Vagina (tissue), 2 donors: ENCODE results near the gene NEO1. TPM values are rescaled to one million over a fixed set of nuclear protein-coding genes. Genes with fewer than 3 reads are reported as not detected.

Source experiments
- DNase-seq, 2 donors: peaks; one replicate each; pipeline ENCODE4 v3.0.0-alpha.2; 2017; ENCODE audit errors: extremely low spot score in 2 of 2
- H3K27ac ChIP-seq: fragments of 200-600 bp; sonication (generic); one replicate; pipeline ENCODE4 v1.5.1; 2019
- H3K27me3 ChIP-seq: fragments of 200-600 bp; sonication (generic); one replicate; pipeline ENCODE4 v1.5.1; 2019
- H3K36me3 ChIP-seq, 2 donors: fragments of 200-600 bp; sonication (generic); one replicate each; pipeline ENCODE4 v1.5.1; 2017 to 2019
- H3K4me1 ChIP-seq: fragments of 200-600 bp; sonication (generic); one replicate; pipeline ENCODE4 v1.5.1; 2019
- H3K4me3 ChIP-seq, 2 donors: fragments of 200-600 bp; sonication (generic); 1 replicate in 1 of 2; 2 replicates in 1 of 2; pipeline ENCODE4 v1.5.1; 2016 to 2019
- H3K9me3 ChIP-seq: fragments of 200-600 bp; sonication (generic); one replicate; pipeline ENCODE4 v1.5.1; 2019
- CTCF ChIP-seq, 3 experiments: fragments of 450-650 bp in 2 of 3; fragments of 200-600 bp in 1 of 3; sonication (generic) in 1 of 3; IDR thresholded peaks; one replicate each; pipeline ENCODE4 v1.5.1; 2017 to 2019; ENCODE audit warnings: antibody characterized with exemption in 3 of 3, mild to moderate bottlenecking in 2 of 3, moderate library complexity in 2 of 3
- POLR2A ChIP-seq, 2 donors: fragments of 450-650 bp; IDR thresholded peaks; one replicate each; pipeline ENCODE4 v1.6.1; 2017; ENCODE audit warnings: antibody characterized with exemption in 2 of 2, mild to moderate bottlenecking in 2 of 2, moderate library complexity in 2 of 2
- POLR2AphosphoS5 ChIP-seq, 2 donors: sonication (generic); formaldehyde crosslinking; IDR thresholded peaks; one replicate each; pipeline ENCODE4 v1.9.0; 2017; ENCODE audit warnings: antibody characterized with exemption in 2 of 2, mild to moderate bottlenecking in 2 of 2, low read depth in 1 of 2; ENCODE audit not compliant: insufficient read depth in 1 of 2
- intact Hi-C: fragments of 100-400 bp; cut with DNase I; formaldehyde crosslinking; loops from one replicate; pipeline ENCODE4 v1.15.1; 2023
- total RNA-seq: library from RNA; depleted of rRNA; stranded (reverse); fragments of >200 nt; gene quantifications from one replicate; pipeline ENCODE4 v1.2.3, GENCODE V29; 2016

The NEO1 gene
- total RNA-seq, 1 donor from 2014 or later: 21.9 TPM

DNA sequence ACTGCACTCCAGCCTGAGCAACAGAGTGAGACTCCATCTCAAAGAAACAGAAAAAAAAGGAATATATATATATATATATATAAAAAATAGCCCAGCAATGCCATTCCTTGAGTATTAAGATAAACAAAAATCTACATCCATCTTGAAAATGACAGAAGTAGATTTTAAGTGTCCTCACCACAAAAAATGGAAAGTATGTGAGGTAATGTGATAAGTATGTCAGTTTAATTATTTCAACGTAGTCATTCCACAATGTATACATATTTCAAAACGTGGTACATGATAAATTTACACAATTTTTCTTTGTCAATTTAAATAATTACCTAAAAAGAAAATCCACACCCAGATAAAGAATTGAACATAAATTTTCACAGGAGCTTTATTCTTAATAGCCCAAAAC, 261.6 kb downstream of the NEO1 start:
- no peak overlapping the region for H3K27ac ChIP-seq
- H3K9me3 ChIP-seq: no peaks in the 10 kb centered on the region
- TF ChIP-seq POLR2AphosphoS5 (IDR thresholded peaks at IDR 0.05; ENCODE audit: insufficient read depth in 1 of 2, low read depth in 1 of 2): no peak
- no peak for TF ChIP-seq CTCF (IDR thresholded peaks at IDR 0.05)
- TF ChIP-seq POLR2A (IDR thresholded peaks at IDR 0.05): no peak
- H3K36me3 ChIP-seq: no peaks in the 10 kb centered on the region
- H3K27me3 ChIP-seq: no peaks in the 10 kb centered on the region
- H3K4me3 ChIP-seq: no peak overlapping the region
- intact Hi-C loops: no loop called here
- H3K4me1 ChIP-seq: no peaks in the 10 kb centered on the region
- no peak for DNase-seq

DNA sequence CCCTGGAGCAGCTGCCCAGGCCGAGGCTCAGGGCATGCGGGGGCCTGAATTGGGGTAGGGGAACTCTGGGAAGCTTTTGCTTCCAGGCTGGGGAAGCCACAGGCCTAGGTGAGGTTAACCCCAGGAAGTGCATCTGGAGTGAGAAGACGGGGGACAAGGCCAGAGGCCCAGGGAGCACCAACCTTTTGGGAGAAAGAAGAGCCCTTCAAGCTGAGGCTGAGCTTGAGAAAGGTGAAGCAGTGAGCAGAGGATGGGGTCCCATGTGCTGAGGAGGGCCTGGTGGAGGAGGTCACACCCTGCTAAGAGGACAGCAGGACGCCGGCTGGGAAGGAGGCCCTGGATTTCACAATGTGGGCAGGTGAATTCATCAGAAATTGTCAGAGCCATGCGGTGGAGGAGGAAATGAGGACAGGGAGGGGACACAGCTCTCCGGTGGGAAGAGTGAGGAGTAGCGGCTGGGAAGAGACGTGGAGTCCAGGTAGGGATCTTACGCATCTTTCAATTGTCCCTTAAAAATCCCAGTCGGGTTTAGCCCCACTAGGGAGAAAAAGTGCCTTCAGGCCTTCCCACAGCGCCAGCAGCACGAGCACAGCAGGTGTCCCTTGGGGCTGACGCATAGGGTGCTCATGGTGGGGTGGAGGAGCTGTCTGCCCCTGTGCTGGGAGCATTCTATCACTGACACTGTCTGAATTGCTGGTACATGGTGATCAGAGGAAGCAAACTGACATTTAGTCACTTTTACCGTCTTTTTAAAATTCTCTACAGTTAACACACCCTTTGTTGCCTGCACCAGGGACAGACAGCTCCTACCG, 265.6 kb downstream of the NEO1 start:
- no peak overlapping the region for H3K27ac ChIP-seq
- peak in 1 of 2 donors; percentile 88 for DNase-seq
- H3K27me3 ChIP-seq: no peaks in the 10 kb centered on the region
- H3K36me3 ChIP-seq: no peaks in the 10 kb centered on the region
- intact Hi-C loops: no loop called here
- H3K4me1 ChIP-seq: no peaks in the 10 kb centered on the region
- TF ChIP-seq POLR2AphosphoS5 (IDR thresholded peaks at IDR 0.05; ENCODE audit: insufficient read depth in 1 of 2, low read depth in 1 of 2) (no peak), CTCF (IDR thresholded peaks at IDR 0.05) (no peak), POLR2A (IDR thresholded peaks at IDR 0.05) (no peak)
- H3K9me3 ChIP-seq: no peaks in the 10 kb centered on the region
- H3K4me3 ChIP-seq: no peak overlapping the region

DNA sequence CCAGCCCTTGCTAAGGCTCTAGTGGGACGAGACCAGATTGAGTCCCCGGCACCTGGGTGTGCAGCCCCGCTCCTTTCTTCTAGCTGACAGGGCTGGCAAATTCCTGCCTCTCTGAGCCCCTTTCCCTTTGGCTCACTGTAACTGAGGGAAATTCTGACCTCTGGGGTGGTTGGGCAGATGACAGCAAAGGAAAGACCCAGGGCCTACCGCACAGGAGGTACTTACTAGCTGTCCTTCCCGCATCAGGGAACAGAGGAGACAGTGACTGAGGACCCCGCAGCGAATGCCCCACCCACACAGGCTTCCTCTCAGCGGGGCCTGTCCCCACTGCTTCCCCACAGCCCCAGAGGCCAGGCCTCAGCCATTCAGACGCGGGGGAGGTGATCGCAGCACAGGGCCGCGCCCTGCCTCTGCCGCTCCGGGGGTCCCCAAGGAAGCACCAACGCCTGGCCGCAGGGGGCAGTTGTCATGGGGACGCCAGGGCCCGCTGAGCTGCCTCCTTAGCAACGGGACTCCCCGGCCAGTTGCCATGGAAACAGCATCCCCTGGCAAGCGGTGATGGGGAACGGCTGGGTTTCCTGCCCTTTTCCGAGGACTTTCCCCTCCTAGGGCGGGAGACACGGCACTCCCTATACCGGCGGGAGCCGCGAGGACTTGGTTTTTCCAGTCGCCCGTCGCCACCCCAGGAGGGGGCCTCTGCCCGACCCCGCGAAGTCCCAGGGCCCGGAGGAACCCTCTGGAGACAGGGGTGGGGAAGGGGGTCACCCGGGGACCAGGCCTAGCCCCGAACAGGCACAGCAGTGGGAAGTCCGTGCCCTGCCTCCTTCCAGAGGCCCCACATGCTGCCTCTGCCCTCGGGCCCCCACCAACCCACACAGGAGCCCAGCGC, 266.4 kb downstream of the NEO1 start:
- Histone ChIP-seq H3K4me3 (no peak overlapping the region), H3K27ac (no peak overlapping the region), H3K27me3 (no peaks in the 10 kb centered on the region), H3K9me3 (no peaks in the 10 kb centered on the region), H3K36me3 (no peaks in the 10 kb centered on the region), H3K4me1 (no peaks in the 10 kb centered on the region)
- intact Hi-C loops: no loop called here
- TF ChIP-seq POLR2A (IDR thresholded peaks at IDR 0.05) (no peak), CTCF (IDR thresholded peaks at IDR 0.05) (no peak), POLR2AphosphoS5 (IDR thresholded peaks at IDR 0.05; ENCODE audit: insufficient read depth in 1 of 2, low read depth in 1 of 2) (no peak)
- DNase-seq: peak in 1 of 2 donors; percentile 81

DNA sequence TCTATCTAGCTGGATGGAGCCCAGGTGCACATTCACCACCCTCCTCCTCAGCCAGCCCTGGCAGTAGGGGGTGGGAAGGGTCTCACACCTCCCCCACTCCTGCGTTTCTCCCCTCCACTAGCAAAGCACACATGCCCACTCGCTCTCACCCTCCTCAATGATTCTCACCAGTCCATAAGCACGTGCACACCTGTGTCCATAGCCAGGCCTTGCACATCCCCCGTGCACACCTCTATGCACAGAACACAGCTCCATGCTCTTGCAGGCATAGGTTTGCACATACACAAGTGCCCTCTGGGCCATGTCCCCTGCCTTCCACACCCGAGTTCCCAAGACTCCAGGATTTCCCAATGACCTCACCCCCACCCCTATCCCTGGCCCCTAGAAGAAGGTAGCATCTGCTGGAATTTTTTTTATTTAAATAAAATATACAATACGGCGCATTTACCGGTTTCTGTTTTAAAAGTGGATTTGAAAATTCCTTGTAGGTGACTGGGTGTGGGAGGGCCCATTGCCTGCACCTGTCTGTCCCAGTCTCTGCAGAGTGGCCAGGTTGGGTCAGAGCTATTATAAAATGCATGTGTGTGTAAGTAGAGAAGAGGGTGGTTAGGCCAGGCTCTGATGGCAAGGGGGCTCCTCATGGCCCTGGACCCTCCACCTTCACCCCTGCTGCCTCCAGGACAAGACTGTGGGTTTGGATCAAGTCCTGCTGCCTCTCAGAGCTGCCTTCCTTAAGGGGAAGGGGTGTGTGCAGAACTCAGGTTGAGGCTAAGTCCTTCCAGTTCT, 267.4 kb downstream of the NEO1 start:
- Histone ChIP-seq H3K4me1 (no peaks in the 10 kb centered on the region), H3K4me3 (no peak overlapping the region), H3K27ac (no peak overlapping the region), H3K9me3 (no peaks in the 10 kb centered on the region), H3K27me3 (no peaks in the 10 kb centered on the region), H3K36me3 (no peaks in the 10 kb centered on the region)
- no peak for DNase-seq
- intact Hi-C loops: loop anchor here (5.0 kb wide), 1 partner anchor 1038 kb away; no protein-coding TSS in a partner anchor
- TF ChIP-seq POLR2A (IDR thresholded peaks at IDR 0.05): no peak

- Histone ChIP-seq H3K36me3 (no peaks in the 10 kb centered on the region), H3K27ac (no peak overlapping the region), H3K27me3 (no peaks in the 10 kb centered on the region), H3K4me3 (no peak overlapping the region), H3K4me1 (no peaks in the 10 kb centered on the region), H3K9me3 (no peaks in the 10 kb centered on the region)
- TF ChIP-seq POLR2AphosphoS5 (IDR thresholded peaks at IDR 0.05; ENCODE audit: insufficient read depth in 1 of 2, low read depth in 1 of 2) (no peak), CTCF (IDR thresholded peaks at IDR 0.05) (no peak), POLR2A (IDR thresholded peaks at IDR 0.05) (no peak)
- intact Hi-C loops: loop anchor here (5.0 kb wide), 1 partner anchor 1037 kb away; no protein-coding TSS in a partner anchor
- no peak for DNase-seq
These were observed 268.4 kb downstream of the NEO1 start for GRCh38 chr15:73320619-73321180.
